K562 (cell line): ENCODE results near the gene DNAH3. TPM values are rescaled to one million over a fixed set of nuclear protein-coding genes. Genes with fewer than 3 reads are reported as not detected.

Experiments used
- EGR1 ChIP-seq: fragments of 450-650 bp; conservative IDR thresholded peaks from 2 replicates; pipeline ENCODE4 v1.6.1; 2017; ENCODE audit warnings: mild to moderate bottlenecking
- HNRNPK ChIP-seq: fragments of 200-400 bp; formaldehyde crosslinking; IDR thresholded peaks from one replicate; pipeline ENCODE4 v1.6.1; 2018; ENCODE audit warnings: mild to moderate bottlenecking, low read depth, low read length; ENCODE audit not compliant: poor library complexity, severe bottlenecking
- HNRNPLL ChIP-seq: fragments of 200-400 bp; formaldehyde crosslinking; IDR thresholded peaks from 2 replicates; pipeline ENCODE4 v1.6.1; 2017; ENCODE audit warnings: low read length, low read depth, mild to moderate bottlenecking; ENCODE audit not compliant: poor library complexity, severe bottlenecking
- NR2C1 ChIP-seq, 2 experiments: fragments of 450-650 bp; IDR thresholded peaks; 2 replicates each; pipeline ENCODE4 v1.6.1; 2017; ENCODE audit warnings: mild to moderate bottlenecking in 2 of 2, antibody characterized with exemption in 1 of 2, inconsistent platforms in 1 of 2, missing compliant biosample characterization in 1 of 2, missing genetic modification characterization in 1 of 2
- NR2C2 ChIP-seq, 2 experiments: fragments of 200-800 bp in 1 of 2; sonication (Bioruptor generic) in 1 of 2; sonication (generic) in 1 of 2; formaldehyde crosslinking in 1 of 2; IDR thresholded peaks; 2 replicates each; pipeline versions ENCODE4 v1.6.1 to v1.8.0; 2016 to 2022; ENCODE audit warnings: mild to moderate bottlenecking in 1 of 2, missing compliant biosample characterization in 1 of 2, missing genetic modification characterization in 1 of 2, missing genetic modification reagents in 1 of 2
- PHF8 ChIP-seq: fragments of 200-600 bp; sonication (generic); IDR thresholded peaks from 2 replicates; pipeline ENCODE4 v1.6.1; 2012; ENCODE audit warnings: mixed run types, mild to moderate bottlenecking, inconsistent platforms, low read length, moderate library complexity, borderline replicate concordance
- PML ChIP-seq: IDR thresholded peaks from 2 replicates; pipeline ENCODE4 v1.6.1; 2012; ENCODE audit warnings: low read length, inconsistent platforms
- POLR2A ChIP-seq: fragments of 450-650 bp; conservative IDR thresholded peaks from 2 replicates; pipeline ENCODE4 v1.6.1; 2016
- TFAM ChIP-seq: fragments of 250-450 bp; sonication (Bioruptor Pico); conservative IDR thresholded peaks from 2 replicates; pipeline ENCODE4 v1.5.0; 2021; ENCODE audit warnings: mild to moderate bottlenecking, moderate library complexity
- ZC3H4 ChIP-seq: sonication (generic); formaldehyde crosslinking; IDR thresholded peaks from 2 replicates; pipeline ENCODE4 v1.9.0; 2021; ENCODE audit warnings: missing genetic modification reagents, borderline replicate concordance
- ZNF444 ChIP-seq: fragments of 250-450 bp; sonication (Bioruptor Pico); IDR thresholded peaks from 2 replicates; pipeline ENCODE4 v1.4.0; 2020; ENCODE audit warnings: mild to moderate bottlenecking, moderate library complexity
- polyA plus RNA-seq, 8 experiments: library from polyadenylated mRNA; depleted of rRNA in 4 of 8; stranded (reverse) in 5 of 8; unstranded in 3 of 8; fragments of >200 nt; fragmentation: Nextera tagmentation in 2 of 8; fragmentation: Illumina TruSeq in 1 of 8; extraction: Ambion mirVana in 2 of 8; extraction: Trizol in 1 of 8; gene quantifications; 2 replicates each; pipeline versions ENCODE4 v1.2.1 to v1.2.3, GENCODE V29; 2011 to 2014; ENCODE audit warnings: inconsistent platforms in 1 of 8, missing spikeins in 1 of 8
- total RNA-seq, 7 experiments: library from RNA; depleted of rRNA in 6 of 7; stranded (reverse); fragments of >200 nt in 6 of 7; fragmentation: Illumina TruSeq in 2 of 7; extraction: Trizol in 2 of 7; gene quantifications; 2 replicates each; pipeline versions ENCODE4 v1.2.1 to v1.2.3, GENCODE V29; 2011 to 2021; ENCODE audit warnings: low replicate concordance in 1 of 7
- TF ChIP-seq, protein P1 (sequence below): sonication (generic); formaldehyde crosslinking; IDR thresholded peaks from 2 replicates; pipeline ENCODE4 v1.4.0; 2020; ENCODE audit warnings: mild to moderate bottlenecking, missing genetic modification reagents
- TF ChIP-seq, protein P2 (sequence below): sonication (generic); formaldehyde crosslinking; IDR thresholded peaks from 2 replicates; pipeline ENCODE4 v1.8.1; 2023; ENCODE audit warnings: missing genetic modification reagents, mild to moderate bottlenecking, borderline replicate concordance
- TF ChIP-seq, protein P3 (sequence below), 2 experiments: fragments of 450-650 bp in 1 of 2; sonication (generic) in 1 of 2; formaldehyde crosslinking in 1 of 2; IDR thresholded peaks in 1 of 2; conservative IDR thresholded peaks in 1 of 2; 2 replicates each; pipeline versions ENCODE4 v1.6.1 to v1.8.1; 2016 to 2023; ENCODE audit warnings: mild to moderate bottlenecking in 2 of 2, moderate library complexity in 2 of 2, inconsistent platforms in 1 of 2, missing genetic modification reagents in 1 of 2
- TF ChIP-seq, protein P4 (sequence below): sonication (generic); formaldehyde crosslinking; IDR thresholded peaks from 2 replicates; pipeline ENCODE4 v1.8.1; 2023; ENCODE audit warnings: mild to moderate bottlenecking, missing genetic modification reagents, moderate library complexity
- TF ChIP-seq, protein P5 (sequence below): fragments of 450-650 bp; formaldehyde crosslinking; IDR thresholded peaks from 2 replicates; pipeline ENCODE4 v1.4.0; 2020; ENCODE audit warnings: mild to moderate bottlenecking

Gene DNAH3
- total and polyA plus RNA-seq, 9 of the 15 experiments (the other 6 are each of a cell fraction or from before 2014, with no cell fraction given): 0.32 to 0.84 (median 0.44) TPM

DNA sequence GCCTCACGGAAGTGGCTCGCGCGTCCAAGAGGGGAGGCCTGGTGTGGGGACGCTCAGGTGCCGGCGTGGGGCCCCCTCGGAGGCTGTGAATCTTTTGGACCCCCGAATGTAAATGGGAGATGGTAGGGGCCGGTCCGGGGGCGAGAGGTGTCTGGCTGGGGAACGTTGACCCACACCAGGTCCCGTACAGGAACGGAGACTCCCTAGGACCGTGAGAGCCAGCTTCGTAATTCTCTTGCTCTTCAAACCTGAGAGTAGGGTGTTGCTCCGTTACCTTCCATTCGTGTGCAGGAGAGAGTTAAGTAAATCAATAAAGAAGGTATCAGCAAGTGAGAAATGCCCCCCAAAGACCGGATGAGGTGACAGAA lies 249.6 kb downstream of the DNAH3 start (continued):
- TF ChIP-seq NR2C2 (CRISPR knock-in tag; IDR thresholded peaks at IDR 0.05) (peak; percentile 49; the same call in 1 of the 2 replicates), NR2C2 (tag; IDR thresholded peaks at IDR 0.05) (peak; percentile 73), HNRNPK (no peak), POLR2A (peak; percentile 27; the same call in 1 of the 2 replicates), PHF8 (0 out of 2 replicates have a peak, but pooled peaks have one; percentile 1), TFAM (CRISPR knock-in tag) (no peak), NR2C1 (IDR thresholded peaks at IDR 0.05) (no peak), NR2C1 (tag; IDR thresholded peaks at IDR 0.05) (0 out of 2 replicates have a peak, but pooled peaks have one; percentile 1), EGR1 (no peak), ZC3H4 (CRISPR knock-in tag) (no peak), ZNF444 (CRISPR knock-in tag) (no peak), HNRNPLL (no peak), PML (peak; percentile 50; the same call in 1 of the 2 replicates)
- TF ChIP-seq, protein P1, sequence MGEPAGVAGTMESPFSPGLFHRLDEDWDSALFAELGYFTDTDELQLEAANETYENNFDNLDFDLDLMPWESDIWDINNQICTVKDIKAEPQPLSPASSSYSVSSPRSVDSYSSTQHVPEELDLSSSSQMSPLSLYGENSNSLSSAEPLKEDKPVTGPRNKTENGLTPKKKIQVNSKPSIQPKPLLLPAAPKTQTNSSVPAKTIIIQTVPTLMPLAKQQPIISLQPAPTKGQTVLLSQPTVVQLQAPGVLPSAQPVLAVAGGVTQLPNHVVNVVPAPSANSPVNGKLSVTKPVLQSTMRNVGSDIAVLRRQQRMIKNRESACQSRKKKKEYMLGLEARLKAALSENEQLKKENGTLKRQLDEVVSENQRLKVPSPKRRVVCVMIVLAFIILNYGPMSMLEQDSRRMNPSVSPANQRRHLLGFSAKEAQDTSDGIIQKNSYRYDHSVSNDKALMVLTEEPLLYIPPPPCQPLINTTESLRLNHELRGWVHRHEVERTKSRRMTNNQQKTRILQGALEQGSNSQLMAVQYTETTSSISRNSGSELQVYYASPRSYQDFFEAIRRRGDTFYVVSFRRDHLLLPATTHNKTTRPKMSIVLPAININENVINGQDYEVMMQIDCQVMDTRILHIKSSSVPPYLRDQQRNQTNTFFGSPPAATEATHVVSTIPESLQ (CRISPR knock-in tag): no peak
- TF ChIP-seq, protein P2, sequence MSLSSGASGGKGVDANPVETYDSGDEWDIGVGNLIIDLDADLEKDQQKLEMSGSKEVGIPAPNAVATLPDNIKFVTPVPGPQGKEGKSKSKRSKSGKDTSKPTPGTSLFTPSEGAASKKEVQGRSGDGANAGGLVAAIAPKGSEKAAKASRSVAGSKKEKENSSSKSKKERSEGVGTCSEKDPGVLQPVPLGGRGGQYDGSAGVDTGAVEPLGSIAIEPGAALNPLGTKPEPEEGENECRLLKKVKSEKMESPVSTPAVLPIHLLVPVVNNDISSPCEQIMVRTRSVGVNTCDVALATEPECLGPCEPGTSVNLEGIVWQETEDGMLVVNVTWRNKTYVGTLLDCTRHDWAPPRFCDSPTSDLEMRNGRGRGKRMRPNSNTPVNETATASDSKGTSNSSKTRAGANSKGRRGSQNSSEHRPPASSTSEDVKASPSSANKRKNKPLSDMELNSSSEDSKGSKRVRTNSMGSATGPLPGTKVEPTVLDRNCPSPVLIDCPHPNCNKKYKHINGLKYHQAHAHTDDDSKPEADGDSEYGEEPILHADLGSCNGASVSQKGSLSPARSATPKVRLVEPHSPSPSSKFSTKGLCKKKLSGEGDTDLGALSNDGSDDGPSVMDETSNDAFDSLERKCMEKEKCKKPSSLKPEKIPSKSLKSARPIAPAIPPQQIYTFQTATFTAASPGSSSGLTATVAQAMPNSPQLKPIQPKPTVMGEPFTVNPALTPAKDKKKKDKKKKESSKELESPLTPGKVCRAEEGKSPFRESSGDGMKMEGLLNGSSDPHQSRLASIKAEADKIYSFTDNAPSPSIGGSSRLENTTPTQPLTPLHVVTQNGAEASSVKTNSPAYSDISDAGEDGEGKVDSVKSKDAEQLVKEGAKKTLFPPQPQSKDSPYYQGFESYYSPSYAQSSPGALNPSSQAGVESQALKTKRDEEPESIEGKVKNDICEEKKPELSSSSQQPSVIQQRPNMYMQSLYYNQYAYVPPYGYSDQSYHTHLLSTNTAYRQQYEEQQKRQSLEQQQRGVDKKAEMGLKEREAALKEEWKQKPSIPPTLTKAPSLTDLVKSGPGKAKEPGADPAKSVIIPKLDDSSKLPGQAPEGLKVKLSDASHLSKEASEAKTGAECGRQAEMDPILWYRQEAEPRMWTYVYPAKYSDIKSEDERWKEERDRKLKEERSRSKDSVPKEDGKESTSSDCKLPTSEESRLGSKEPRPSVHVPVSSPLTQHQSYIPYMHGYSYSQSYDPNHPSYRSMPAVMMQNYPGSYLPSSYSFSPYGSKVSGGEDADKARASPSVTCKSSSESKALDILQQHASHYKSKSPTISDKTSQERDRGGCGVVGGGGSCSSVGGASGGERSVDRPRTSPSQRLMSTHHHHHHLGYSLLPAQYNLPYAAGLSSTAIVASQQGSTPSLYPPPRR (CRISPR knock-in tag): no peak
- TF ChIP-seq, protein P3, sequence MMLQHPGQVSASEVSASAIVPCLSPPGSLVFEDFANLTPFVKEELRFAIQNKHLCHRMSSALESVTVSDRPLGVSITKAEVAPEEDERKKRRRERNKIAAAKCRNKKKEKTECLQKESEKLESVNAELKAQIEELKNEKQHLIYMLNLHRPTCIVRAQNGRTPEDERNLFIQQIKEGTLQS (IDR thresholded peaks at IDR 0.05): no peak
- TF ChIP-seq, protein P3 (CRISPR knock-in tag; conservative IDR thresholded peaks at IDR 0.05): no peak
- TF ChIP-seq, protein P4, sequence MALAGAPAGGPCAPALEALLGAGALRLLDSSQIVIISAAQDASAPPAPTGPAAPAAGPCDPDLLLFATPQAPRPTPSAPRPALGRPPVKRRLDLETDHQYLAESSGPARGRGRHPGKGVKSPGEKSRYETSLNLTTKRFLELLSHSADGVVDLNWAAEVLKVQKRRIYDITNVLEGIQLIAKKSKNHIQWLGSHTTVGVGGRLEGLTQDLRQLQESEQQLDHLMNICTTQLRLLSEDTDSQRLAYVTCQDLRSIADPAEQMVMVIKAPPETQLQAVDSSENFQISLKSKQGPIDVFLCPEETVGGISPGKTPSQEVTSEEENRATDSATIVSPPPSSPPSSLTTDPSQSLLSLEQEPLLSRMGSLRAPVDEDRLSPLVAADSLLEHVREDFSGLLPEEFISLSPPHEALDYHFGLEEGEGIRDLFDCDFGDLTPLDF (CRISPR knock-in tag): 0 out of 2 replicates have a peak, but pooled peaks have one; percentile 21
- TF ChIP-seq, protein P5, sequence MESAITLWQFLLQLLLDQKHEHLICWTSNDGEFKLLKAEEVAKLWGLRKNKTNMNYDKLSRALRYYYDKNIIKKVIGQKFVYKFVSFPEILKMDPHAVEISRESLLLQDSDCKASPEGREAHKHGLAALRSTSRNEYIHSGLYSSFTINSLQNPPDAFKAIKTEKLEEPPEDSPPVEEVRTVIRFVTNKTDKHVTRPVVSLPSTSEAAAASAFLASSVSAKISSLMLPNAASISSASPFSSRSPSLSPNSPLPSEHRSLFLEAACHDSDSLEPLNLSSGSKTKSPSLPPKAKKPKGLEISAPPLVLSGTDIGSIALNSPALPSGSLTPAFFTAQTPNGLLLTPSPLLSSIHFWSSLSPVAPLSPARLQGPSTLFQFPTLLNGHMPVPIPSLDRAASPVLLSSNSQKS (CRISPR knock-in tag): no peak
